Stimulated activated CD4-positive, alpha-beta T cell treated with anti-CD3 and anti-CD28 coated beads, TNF-alpha, amount 100 ng/mL, for 1 hour (primary cell): Measurements from ENCODE around the gene MT1B.

Experiments used
- DNase-seq, 3 donors: peaks; one replicate each; pipeline ENCODE4 v3.0.0-alpha.2; 2020; ENCODE audit warnings: low read depth in 3 of 3, low spot score in 1 of 3

The MT1B gene

DNA sequence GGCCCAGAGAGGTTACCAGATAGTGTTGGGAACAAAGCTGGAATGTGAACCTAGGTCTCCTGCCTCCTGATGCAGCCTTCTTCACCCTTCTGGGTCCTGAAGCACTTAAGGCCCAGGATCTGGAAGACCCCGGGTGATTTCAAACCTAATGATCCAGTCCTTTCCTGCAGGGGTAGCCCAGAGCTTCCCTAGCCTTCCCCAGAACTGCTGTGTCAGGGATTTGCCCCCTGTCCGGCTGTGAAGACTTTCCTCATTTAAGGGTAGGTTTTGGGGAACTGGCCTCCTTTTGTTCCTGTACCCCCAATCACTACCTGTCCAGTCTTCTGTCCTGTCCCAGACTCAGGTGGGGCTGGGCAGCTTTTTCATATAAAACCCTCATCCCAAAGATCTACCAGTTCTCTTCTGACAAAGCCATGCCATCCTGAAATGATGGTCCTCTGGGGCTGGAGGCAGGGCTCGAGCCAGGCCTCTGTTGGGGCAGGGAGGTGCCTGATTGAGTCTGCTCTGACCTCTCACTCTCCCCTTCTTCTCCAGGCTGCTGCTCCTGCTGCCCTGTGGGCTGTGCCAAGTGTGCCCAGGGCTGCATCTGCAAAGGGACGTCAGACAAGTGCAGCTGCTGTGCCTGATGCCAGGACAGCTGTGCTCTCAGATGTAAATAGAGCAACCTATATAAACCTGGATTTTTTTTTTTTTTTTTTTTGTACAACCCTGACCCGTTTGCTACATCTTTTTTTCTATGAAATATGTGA lies 31.9 kb downstream of the MT1B start:
- DNase-seq: no peak

DNA sequence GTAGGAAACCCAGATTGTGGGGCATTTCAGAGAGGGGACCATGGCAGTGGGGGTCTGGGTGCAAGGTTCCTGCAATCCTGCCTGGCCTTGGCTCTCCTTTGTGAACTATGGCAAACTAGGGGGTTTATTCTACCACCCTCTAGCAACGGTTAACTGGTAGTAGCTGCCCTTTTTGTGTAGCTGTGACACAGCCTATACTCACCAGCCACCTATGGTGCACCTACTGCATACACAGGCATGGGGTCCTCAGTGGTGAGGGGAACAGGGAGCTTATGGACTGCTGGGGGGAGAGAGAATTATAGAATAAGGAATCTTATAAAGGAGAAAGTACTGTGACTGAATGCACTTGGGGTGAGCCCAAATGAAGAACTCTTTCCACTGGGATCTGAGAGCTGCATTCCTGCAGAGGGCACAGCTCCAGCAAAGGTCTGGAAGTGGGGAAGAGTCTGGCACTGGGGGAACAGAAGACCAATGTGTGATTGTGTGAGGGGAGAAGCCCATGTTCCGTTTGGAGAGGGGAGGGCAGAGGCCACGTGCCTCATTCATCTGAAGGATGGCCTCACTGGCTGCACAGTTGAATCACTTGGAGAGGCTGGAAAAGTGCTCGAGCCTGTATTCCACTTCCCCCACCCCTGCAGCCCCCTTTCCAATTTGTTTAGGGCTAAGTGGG lies 32.7 kb downstream of the MT1B start:
- DNase-seq: no peak

DNA sequence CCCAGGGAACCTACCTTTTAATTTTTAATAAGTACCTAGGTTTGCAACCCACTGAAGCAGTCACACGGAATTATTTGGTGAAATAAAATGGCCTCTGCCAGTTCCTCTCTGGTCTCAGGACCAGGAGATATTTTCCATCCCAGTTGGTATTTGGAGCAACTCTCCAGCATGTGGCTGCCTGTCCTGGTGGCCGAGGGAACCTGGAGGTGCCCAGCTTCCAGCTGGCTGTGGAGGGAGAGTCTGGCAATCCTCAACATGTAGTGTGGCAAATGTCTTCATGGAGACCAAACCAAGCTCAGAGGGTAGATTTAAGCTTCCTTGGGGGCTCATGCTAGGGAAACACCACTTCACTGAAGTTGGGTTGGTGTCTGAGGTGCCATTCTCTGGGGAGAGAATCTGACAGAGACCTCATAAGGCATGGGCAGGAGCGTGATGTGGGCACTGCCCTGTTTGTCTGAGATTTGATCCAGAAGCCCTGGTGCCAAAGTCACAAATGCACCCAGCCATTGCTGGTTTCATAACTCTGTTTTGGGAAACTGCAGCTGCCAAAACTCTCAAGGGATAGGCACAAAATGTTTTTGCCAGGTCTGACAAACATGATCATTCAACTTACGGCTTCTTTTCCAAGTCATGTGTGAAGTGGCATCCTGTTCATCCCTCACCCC lies 33.4 kb downstream of the MT1B start:
- DNase-seq: no peak

DNA sequence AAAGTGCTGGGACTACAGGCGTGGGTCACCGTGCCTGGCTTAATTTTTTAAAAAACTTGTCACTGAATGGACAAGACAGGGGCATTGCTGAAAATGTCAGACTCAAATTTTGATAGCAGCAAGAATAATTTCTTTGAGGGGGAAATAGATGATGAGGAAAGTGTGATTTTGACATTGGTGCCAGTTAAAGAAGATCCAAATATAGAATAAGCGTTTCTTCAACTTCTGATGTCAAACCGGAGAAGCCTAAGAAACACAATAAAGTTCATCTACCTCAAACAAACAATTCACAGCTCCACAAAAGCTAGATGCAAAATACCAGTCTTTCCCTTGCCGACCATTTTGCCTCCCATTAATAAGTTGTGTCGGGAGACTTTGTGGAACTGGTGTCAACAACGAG lies 35.1 kb downstream of the MT1B start:
- no peak for DNase-seq

DNA sequence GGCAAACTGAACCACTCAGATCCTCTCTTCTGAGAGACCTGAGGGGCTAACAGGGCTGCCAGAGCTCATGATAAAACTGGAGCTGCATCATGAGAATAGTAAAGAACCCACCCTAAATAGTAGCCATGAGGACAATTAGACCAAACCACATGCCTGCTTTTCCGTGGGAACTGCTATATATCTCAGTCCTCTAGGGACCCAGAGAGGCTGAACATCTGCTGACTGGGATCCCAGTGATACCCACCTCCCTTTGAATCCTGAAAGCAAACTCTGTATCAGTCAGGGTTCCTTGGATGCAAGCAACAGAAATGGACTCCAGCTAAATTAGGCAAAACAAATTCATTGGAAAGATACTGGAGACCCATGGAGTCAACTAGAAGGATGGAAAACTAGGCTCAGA lies 37.1 kb downstream of the MT1B start:
- no peak for DNase-seq

DNA sequence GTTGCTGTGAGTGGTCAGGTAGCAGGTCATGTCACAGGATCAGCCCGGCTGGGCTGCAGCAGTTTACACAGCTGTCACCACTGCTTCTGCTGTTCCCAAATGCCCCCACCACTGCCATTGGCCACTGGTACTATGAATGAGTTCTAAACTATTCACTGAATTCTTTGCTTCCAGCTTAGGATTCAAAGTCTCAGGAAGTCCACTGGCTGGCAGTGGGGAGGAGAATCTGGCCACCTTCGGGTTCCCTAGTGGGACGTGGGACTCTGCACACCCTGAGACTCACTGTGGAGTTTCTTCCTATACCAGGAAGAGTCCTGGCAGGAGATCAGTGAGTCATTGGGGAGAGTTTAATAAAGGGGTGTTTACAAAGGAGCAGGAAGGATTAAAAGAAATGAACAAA lies 37.5 kb downstream of the MT1B start:
- DNase-seq: no peak

GRCh38 chr16:56690420-56691122 lies 38.9 kb downstream of the MT1B start:
- no peak for DNase-seq

GRCh38 chr16:56691885-56692284 lies 40.2 kb downstream of the MT1B start:
- no peak for DNase-seq

DNA sequence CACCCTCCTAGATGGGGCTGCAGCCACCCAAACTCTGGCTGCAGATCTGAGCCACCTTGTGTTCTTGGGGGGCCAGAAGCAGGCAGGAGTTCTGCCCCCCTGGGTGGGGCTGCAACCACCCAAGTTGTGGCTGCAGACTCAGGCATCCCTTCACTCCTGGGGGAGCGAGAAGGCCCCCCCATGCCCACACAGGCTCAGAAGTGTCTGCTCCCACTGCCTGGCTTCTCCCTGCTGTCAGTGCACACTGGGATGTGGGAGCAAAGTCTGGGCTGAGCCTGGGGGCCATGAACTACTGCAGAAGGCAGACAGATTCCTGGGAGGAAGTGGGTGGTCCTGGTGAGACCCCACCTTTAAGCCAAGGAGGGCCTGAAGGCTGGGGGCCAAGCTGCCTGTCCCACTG lies 43.6 kb downstream of the MT1B start:
- no peak for DNase-seq

- no peak for DNase-seq
Measured at GRCh38 chr16:56697456-56698155, 45.9 kb downstream of the MT1B start.

- no peak for DNase-seq
Measured at GRCh38 chr16:56700195-56700594, 48.5 kb downstream of the MT1B start.

DNA sequence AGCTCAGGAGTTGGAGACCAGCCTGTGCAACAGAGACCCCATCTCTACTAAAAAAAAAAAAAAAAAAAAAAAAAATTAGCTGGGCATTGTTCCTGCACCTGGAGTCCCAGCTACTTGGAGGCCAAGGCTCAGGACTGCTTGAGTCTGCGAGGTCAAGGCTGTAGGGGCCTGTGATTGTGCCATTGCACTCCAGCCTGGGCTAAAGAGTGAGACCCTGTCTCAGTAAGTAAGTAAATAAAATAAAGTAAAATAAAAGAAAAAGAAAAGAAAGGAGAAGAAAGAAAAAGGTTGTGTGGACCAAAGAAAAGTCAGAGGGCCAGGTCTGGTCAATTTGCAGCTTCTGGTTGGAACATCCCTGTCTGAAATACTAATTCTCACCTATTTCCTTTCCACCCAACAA lies 48.9 kb downstream of the MT1B start:
- no peak for DNase-seq

DNA sequence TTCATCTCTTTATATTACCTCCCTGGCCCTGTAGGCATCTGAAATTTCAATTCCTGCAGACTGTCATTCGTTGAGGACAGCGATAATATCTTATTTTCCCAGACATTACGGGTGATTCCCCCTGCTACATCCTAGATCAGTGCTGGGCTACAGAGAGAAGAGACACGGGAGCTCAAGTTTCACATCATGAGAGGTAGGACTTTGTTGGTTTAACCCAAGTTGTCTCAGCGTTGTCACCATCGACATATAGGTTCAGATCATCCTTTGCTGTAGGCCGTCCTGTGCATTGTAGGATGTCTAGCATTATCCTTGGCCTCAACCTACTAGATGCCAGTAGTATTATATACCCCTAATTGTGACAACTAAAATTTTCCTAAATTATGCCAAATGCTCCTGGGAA lies 49.8 kb downstream of the MT1B start:
- DNase-seq: no peak
